SK-N-SH (cell line): ENCODE data around the gene MYO1F.
A peak's percentile ranks its signal among the peaks of the same experiment; 100 is the strongest.

Source experiments
- CTCF ChIP-seq: fragments of 200-600 bp; sonication (generic); IDR thresholded peaks from 2 replicates; pipeline ENCODE4 v1.6.1; 2017; ENCODE audit warnings: antibody characterized with exemption, mild to moderate bottlenecking, moderate library complexity
- EP300 ChIP-seq, 2 experiments: IDR thresholded peaks; 2 replicates each; pipeline versions ENCODE4 v1.4.0 to v1.6.1; 2012; ENCODE audit warnings: borderline replicate concordance in 1 of 2, low read depth in 1 of 2, low read length in 1 of 2
- EZH2phosphoT487 ChIP-seq: fragments of 200-600 bp; sonication (generic); IDR thresholded peaks from 2 replicates; pipeline ENCODE4 v1.6.1; 2017; ENCODE audit warnings: low read depth, mixed run types, mild to moderate bottlenecking, antibody characterized with exemption, moderate library complexity, borderline replicate concordance
- GABPA ChIP-seq: IDR thresholded peaks from 2 replicates; pipeline ENCODE4 v1.4.0; 2012; ENCODE audit warnings: low read depth, mild to moderate bottlenecking
- JUND ChIP-seq: IDR thresholded peaks from 2 replicates; pipeline ENCODE4 v1.4.0; 2012
- MEF2A ChIP-seq: IDR thresholded peaks from 2 replicates; pipeline ENCODE4 v1.4.0; 2012; ENCODE audit warnings: low read depth, borderline replicate concordance
- MXI1 ChIP-seq: IDR thresholded peaks from 2 replicates; pipeline ENCODE4 v1.6.1; 2012; ENCODE audit warnings: mild to moderate bottlenecking, low read depth, low read length, improper control_type of control experiment
- PBX3 ChIP-seq: IDR thresholded peaks from 2 replicates; pipeline ENCODE4; 2012
- POLR2AphosphoS5 ChIP-seq: IDR thresholded peaks from 2 replicates; pipeline ENCODE4 v1.6.1; 2012; ENCODE audit warnings: low read depth, low read length
- RCOR1 ChIP-seq: fragments of 150-350 bp; IDR thresholded peaks from 2 replicates; pipeline ENCODE4 v1.6.1; 2017; ENCODE audit warnings: antibody characterized with exemption, low read length
- SIN3A ChIP-seq: IDR thresholded peaks from 2 replicates; pipeline ENCODE4 v1.6.1; 2012; ENCODE audit warnings: low read depth, mild to moderate bottlenecking, low read length, moderate library complexity, borderline replicate concordance
- TAF1 ChIP-seq: IDR thresholded peaks from 2 replicates; pipeline ENCODE4 v1.6.1; 2012; ENCODE audit warnings: low read depth, mild to moderate bottlenecking, low read length, moderate library complexity, borderline replicate concordance
- USF2 ChIP-seq: fragments of 150-350 bp; IDR thresholded peaks from 2 replicates; pipeline ENCODE4 v1.6.1; 2017; ENCODE audit warnings: antibody characterized with exemption, low read length, low read depth, borderline replicate concordance
- YY1 ChIP-seq: IDR thresholded peaks from 2 replicates; pipeline ENCODE4 v1.4.0; 2012; ENCODE audit warnings: low read depth, mild to moderate bottlenecking

GRCh38 chr19:8578642-8579265 is 1.5 kb upstream of the MYO1F start:
- TF ChIP-seq SIN3A (no peak), MEF2A (no peak), MXI1 (no peak), RCOR1 (no peak), POLR2AphosphoS5 (no peak), CTCF (peak; percentile 95), GABPA (no peak), YY1 (no peak), EP300 (IDR thresholded peaks at IDR 0.05; ENCODE audit: borderline replicate concordance in 1 of 2, low read depth in 1 of 2, low read length in 1 of 2) (no peak), TAF1 (no peak), EZH2phosphoT487 (no peak), JUND (no peak), USF2 (no peak), PBX3 (no peak)
